ENCODE data around the gene CYTH1.
"Not testable (repeated sequence)": the region's sequence is repeated elsewhere in the genome, so short reads cannot be mapped to it uniquely, and the experiment has no call there.

Gene CYTH1

GRCh38 chr17:78785663-78786057 lies 3.6 kb upstream of the CYTH1 start:
- DNase-seq: no peak

GRCh38 chr17:78785011-78785662 lies 3.1 kb upstream of the CYTH1 start:
- no peak for DNase-seq

DNA sequence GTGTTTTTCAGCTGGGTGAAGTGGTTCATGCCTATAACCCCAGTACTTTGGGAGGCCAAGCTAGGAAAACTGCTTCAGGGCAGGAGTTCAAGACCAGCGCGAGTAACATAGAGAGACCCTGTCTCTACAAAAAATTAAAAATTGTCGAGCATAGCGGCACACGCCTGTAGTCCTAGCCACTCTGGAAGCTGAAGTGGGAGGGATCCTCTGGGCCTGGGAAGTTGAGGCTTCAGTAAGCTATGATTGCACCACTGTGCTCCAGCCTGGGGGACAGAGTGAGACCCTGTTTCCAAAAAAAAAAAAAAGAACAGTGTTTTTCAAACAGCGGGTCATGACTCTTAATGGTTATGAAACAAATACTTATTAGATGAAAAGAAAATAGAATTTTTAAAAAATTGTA lies 2.3 kb upstream of the CYTH1 start:
- no peak for DNase-seq

GRCh38 chr17:78783711-78784324 lies 1.7 kb upstream of the CYTH1 start:
- no peak for DNase-seq

DNA sequence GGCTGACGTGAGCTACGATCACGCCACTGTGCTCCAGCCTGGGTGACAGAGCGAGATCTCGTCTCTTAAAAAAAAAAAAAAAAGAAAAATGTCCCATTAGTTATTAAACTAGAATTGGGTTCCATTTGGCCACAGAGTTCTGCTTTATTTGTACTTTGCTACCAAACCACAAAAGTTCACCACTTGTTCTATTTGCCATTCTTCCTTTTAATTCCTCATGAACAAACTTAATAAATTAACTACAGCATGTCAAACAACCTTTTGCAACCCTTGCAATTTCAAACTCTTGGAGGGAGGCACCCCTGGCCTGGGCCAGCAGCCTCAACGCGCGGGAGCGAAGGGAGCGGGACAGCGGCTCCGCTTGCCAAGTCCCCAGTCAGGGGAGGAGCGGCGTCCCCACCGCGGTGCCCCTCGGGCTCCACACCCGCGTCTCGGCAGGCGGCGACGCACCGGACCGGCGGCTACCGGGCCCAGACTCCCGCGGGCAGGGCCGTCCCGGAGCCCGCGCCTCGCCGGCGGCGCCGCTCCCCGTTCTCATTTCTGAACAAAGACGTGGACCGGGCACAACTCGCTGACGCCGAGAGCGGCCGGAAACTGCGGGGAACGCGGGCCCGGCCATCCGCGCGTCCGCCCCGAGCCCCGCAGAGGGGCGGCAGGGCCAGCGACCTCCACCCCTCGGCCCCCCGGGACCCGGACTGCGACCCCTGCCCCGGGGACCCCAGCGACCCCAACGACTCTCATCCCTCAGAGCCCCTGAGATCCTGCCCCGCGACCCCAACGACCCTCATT lies 775 bp downstream of the CYTH1 start:
- no peak for DNase-seq

GRCh38 chr17:78780335-78780734 lies 1.7 kb downstream of the CYTH1 start:
- no peak for DNase-seq

GRCh38 chr17:78779850-78780249 lies 2.2 kb downstream of the CYTH1 start:
- DNase-seq: no peak

- DNase-seq: not testable (repeated sequence)
Measured at GRCh38 chr17:78779286-78779651, 2.8 kb downstream of the CYTH1 start.

DNA sequence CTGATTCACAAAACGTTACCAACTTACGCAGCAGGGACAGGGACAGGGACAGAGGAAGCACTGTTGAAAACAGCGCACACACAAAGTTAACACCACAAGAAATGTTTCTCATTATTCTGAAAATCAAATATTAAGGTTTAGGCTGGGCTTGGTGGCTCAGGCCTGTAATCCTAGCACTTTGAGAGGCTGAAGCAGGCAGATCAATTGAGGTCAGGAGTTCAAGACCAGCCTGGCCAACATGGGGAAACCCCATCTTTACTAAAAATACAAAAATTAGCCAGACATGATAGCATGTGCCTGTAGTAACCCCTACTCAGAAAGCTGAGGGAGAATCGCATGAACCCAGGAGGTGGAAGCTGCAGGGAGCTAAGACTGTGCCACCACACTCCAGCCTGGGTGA lies 4.2 kb downstream of the CYTH1 start:
- DNase-seq: no peak

DNA sequence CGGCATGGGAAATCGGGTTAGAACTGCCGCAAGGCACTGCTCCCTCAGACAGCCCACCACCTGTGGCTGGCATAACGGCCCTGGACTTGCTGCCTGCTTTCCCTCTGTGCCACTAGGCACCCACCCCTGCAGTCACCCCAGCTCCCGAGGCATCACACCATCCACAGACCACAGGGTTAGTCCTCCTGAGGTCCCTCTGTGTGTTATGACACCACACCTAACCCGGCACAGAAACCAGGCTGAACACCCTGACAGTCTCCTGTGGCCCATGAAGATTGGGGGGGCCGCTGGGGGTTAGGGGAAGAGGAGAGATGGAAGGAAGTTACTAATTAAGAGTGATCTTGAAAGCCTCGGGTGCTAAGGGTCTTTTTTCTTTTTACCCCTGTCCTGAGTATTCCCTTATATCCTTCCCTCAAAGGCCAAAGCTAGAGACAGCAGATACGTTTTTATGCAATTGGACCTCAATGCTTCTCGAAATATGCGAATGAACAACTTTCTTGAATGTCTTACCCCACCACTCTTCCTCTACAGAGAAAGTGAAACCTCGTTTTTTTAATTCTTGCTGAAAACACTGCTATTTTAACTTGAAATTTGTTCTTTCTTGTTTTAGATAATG lies 7.0 kb downstream of the CYTH1 start:
- no peak for DNase-seq

DNA sequence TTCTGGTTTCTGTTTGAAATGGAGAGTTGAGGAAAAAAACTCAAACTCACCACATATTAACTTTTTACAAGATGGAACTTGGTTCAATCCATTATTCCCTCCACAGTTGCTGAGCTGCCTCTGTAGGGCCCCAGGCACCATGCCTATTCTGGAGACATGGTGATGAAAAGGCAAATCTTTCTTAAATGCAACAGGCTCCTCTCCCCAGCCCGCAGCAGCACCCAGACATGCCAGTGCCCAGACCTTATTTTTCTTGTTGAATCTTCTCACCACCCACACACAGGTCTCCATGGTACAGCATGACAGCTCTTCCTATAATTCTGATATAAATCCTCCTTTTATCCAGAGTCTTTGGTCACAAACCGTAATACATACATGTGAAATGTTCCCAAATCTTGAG lies 7.6 kb downstream of the CYTH1 start:
- no peak for DNase-seq

GRCh38 chr17:78771758-78772382 lies 10.2 kb downstream of the CYTH1 start:
- DNase-seq: no peak

DNA sequence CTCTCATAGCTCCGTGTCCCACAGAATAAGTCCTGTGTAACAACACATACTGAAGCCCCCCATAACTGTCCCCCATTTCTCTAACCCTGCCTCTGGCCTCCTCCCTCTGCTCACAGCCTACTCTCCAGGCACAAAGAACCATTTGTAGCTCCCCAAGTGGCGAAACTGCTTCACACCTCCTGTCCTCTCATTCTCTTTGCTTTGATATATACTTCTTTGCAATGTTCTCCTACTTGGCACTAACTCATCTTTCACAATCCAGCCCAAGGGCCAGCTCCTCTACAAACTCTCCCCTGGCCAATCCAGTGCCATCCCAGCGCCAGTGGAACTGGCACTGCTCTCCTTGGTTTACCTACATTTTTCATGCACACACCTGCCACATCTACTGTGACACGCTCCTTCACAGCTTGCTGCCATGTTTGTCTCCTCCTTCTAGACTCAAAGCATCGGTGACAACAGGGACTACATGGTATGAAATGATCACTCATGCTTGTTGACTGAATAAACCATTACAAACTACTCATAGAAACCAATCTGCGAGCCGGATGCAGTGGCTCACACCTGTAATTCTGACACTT lies 12.8 kb downstream of the CYTH1 start:
- DNase-seq: no peak

DNA sequence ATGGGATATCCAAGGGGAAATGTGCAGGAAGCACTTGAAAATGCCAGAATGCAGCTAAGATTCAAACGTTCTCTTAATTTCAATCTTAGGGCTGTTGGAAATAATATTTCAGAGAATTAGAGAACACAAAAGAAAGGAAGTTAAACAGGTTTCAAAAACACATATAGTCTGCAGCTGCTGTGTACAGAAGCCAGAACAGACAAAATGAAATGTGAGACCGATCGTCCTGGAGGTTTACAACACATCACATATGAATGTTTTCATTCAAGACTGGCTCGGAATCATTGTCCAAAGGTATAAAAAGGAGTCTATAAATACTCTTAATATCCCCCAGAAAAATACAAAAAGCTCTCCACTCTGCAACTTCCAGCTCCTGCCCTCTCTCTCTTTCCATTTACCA lies 14.3 kb downstream of the CYTH1 start:
- no peak for DNase-seq

DNA sequence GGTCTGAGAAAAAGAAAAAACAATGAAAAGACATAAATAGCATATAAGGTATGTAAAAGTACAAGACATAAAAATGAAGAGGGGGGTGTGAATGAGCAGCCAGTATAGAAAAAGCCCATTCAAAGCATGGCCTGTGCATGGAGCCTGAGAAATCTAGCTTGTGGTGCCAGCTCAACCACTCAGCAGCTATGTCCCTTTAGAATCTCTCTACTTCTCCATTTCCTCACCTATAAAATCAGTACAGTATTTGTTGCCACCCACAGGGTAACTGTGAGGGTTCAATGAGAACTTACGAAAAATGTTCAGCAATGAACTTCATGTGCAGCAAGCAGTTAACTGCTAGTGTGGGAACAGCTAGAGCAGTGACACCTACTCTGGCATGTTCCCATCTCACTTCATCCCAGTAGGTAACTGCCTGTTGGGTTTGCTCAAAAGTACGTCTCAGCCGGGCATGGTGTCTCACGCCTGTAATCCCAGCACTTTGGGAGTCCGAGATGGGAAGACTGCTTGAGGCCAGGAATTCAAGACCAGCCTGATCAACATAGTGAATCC lies 15.3 kb downstream of the CYTH1 start:
- no peak for DNase-seq

GRCh38 chr17:78766225-78766624 lies 15.8 kb downstream of the CYTH1 start:
- no peak for DNase-seq

DNA sequence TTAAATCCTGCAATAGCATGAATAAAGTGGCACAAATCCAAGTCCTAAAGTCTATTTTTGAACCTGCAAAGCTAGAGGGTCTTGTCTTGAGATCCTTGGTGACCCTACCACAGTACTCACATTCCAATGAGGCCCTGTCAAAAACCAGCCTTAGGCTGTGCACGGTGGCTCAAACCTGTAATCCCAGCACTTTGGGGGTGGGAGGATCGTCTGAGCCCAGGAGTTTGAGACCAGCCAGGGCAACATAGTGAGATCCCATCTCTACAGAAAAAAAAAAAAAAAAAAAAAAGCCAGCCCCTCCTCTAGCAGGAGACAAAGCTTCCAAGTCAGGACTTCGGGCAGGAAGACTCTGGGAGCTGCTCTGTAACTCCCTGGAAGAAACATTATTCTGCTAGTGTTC lies 16.3 kb downstream of the CYTH1 start:
- DNase-seq: no peak

GRCh38 chr17:78764871-78765270 lies 17.2 kb downstream of the CYTH1 start:
- peak; percentile 45 for DNase-seq

GRCh38 chr17:78763561-78763960 lies 18.5 kb downstream of the CYTH1 start:
- no peak for DNase-seq

- no peak for DNase-seq
Measured at GRCh38 chr17:78761789-78762406, 20.2 kb downstream of the CYTH1 start.

DNA sequence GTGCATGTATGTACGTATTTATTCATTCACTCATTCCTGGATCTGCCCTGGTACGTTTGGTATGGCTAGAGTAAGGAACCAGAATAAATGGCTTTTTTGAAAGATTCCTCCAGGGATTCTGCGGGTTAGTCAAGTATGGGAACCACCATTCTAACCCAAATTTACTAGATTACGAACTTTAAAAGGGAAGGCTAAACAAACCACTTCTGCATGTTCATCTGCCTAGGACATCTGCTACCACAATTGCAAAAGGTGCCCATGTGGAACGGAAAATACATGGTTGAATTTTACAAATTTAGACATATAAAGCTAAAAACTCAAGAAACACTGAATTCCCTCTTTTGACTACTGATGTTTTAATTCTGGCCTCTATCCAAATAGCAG lies 22.1 kb downstream of the CYTH1 start:
- no peak for DNase-seq

Data from NCI-H2227 treated with DMSO at 0.1 percent for 48 hours (cell line).